H9 (cell line): Measurements from ENCODE around the gene PPIF. TPM values are rescaled to one million over a fixed set of nuclear protein-coding genes. Genes with fewer than 3 reads are reported as not detected.

Experiments used
- DNase-seq: peaks from one replicate; pipeline ENCODE4 v3.0.0-alpha.2; 2017
- H2AFZ ChIP-seq: one replicate; pipeline ENCODE4 v1.6.1; 2013; ENCODE audit warnings: mild to moderate bottlenecking, low read length, control low read depth, moderate library complexity
- H2AK5ac ChIP-seq: 2 replicates; pipeline ENCODE4 v1.6.1; 2013; ENCODE audit warnings: low read length, control low read depth, mixed read lengths; ENCODE audit not compliant: insufficient read length
- H2BK120ac ChIP-seq: one replicate; pipeline ENCODE4 v1.6.1; 2013; ENCODE audit warnings: low read depth, mild to moderate bottlenecking, low read length, control low read depth, inconsistent platforms; ENCODE audit not compliant: poor library complexity, severe bottlenecking
- H2BK12ac ChIP-seq: 2 replicates; pipeline ENCODE4 v1.6.1; 2013; ENCODE audit warnings: low read length, control low read depth, mixed read lengths, low read depth; ENCODE audit not compliant: insufficient read length
- H2BK15ac ChIP-seq: 2 replicates; pipeline ENCODE4 v1.6.1; 2013; ENCODE audit warnings: low read depth, low read length, control low read depth
- H2BK20ac ChIP-seq: one replicate; pipeline ENCODE4 v1.6.1; 2013; ENCODE audit warnings: low read depth, mild to moderate bottlenecking, low read length, control low read depth, inconsistent platforms; ENCODE audit not compliant: poor library complexity, severe bottlenecking
- H2BK5ac ChIP-seq: 2 replicates; pipeline ENCODE4 v1.6.1; 2013; ENCODE audit warnings: low read length, control low read depth, mixed read lengths; ENCODE audit not compliant: insufficient read length
- H3K14ac ChIP-seq: 2 replicates; pipeline ENCODE4 v1.6.1; 2013; ENCODE audit warnings: low read length, control low read depth; ENCODE audit not compliant: insufficient read depth
- H3K18ac ChIP-seq: 2 replicates; pipeline ENCODE4 v1.6.1; 2013; ENCODE audit warnings: low read depth, mild to moderate bottlenecking, mixed read lengths, low read length, control low read depth; ENCODE audit not compliant: insufficient read length
- H3K23ac ChIP-seq: 2 replicates; pipeline ENCODE4 v1.6.1; 2013; ENCODE audit warnings: low read length, control low read depth, mixed read lengths, low read depth; ENCODE audit not compliant: insufficient read length
- H3K23me2 ChIP-seq: 2 replicates; pipeline ENCODE4 v1.6.1; 2013; ENCODE audit warnings: low read depth, mild to moderate bottlenecking, mixed read lengths, low read length, control low read depth; ENCODE audit not compliant: insufficient read length, poor library complexity, severe bottlenecking
- H3K27ac ChIP-seq: 2 replicates; pipeline ENCODE4 v1.5.1; 2013; ENCODE audit warnings: low read length, control low read depth, mixed read lengths, low read depth; ENCODE audit not compliant: insufficient read length
- H3K27me3 ChIP-seq: 2 replicates; pipeline ENCODE4 v1.6.1; 2013; ENCODE audit warnings: low read length, control low read depth, inconsistent platforms; ENCODE audit not compliant: insufficient read depth
- H3K4ac ChIP-seq: 2 replicates; pipeline ENCODE4 v1.6.1; 2013; ENCODE audit warnings: low read depth, mild to moderate bottlenecking, control low read depth, inconsistent platforms, low read length, moderate library complexity
- H3K4me1 ChIP-seq: 2 replicates; pipeline ENCODE4 v1.6.1; 2013; ENCODE audit warnings: low read length, control low read depth, inconsistent platforms; ENCODE audit not compliant: insufficient read depth
- H3K4me2 ChIP-seq: 2 replicates; pipeline ENCODE4 v1.6.1; 2013; ENCODE audit warnings: low read length, control low read depth, mixed read lengths; ENCODE audit not compliant: insufficient read length, insufficient read depth
- H3K56ac ChIP-seq: 2 replicates; pipeline ENCODE4 v1.6.1; 2013; ENCODE audit warnings: low read depth, mild to moderate bottlenecking, mixed read lengths, low read length, control low read depth; ENCODE audit not compliant: insufficient read length
- H3K79me1 ChIP-seq: 2 replicates; pipeline ENCODE4 v1.6.1; 2013; ENCODE audit warnings: low read depth, mild to moderate bottlenecking, moderate library complexity, low read length, control low read depth, inconsistent platforms; ENCODE audit not compliant: insufficient read depth, poor library complexity, severe bottlenecking
- H3K79me2 ChIP-seq: 2 replicates; pipeline ENCODE4 v1.6.1; 2013; ENCODE audit warnings: low read length, control low read depth, inconsistent platforms; ENCODE audit not compliant: insufficient read depth
- H3K9ac ChIP-seq: 2 replicates; pipeline ENCODE4 v1.6.1; 2013; ENCODE audit warnings: low read length, control low read depth, mixed read lengths; ENCODE audit not compliant: insufficient read length; ENCODE audit errors: extremely low read depth
- H3K9me3 ChIP-seq: one replicate; pipeline ENCODE4 v1.6.1; 2013; ENCODE audit warnings: low read depth, low read length, inconsistent platforms; ENCODE audit not compliant: control insufficient read depth
- H3T11ph ChIP-seq: one replicate; pipeline ENCODE4 v1.6.1; 2013; ENCODE audit warnings: mild to moderate bottlenecking, low read length, control low read depth, inconsistent platforms
- H4K20me1 ChIP-seq: one replicate; pipeline ENCODE4 v1.6.1; 2013; ENCODE audit not compliant: control insufficient read depth, insufficient read length, insufficient read depth
- H4K5ac ChIP-seq: 2 replicates; pipeline ENCODE4 v1.6.1; 2013; ENCODE audit warnings: low read depth, mild to moderate bottlenecking, mixed read lengths, low read length, control low read depth; ENCODE audit not compliant: insufficient read length
- H4K8ac ChIP-seq: replicated peaks from 2 replicates; pipeline ENCODE4 v1.6.1; 2013; ENCODE audit warnings: low read length, control low read depth, mixed read lengths, low read depth; ENCODE audit not compliant: insufficient read length
- H4K91ac ChIP-seq: 2 replicates; pipeline ENCODE4 v1.6.1; 2013; ENCODE audit warnings: low read depth, mild to moderate bottlenecking, moderate library complexity, mixed read lengths, low read length, control low read depth; ENCODE audit not compliant: insufficient read length
- H3K27ac Mint-ChIP-seq, 3 experiments: 2 replicates in 2 of 3; 3 replicates in 1 of 3; pipeline ENCODE4 v1.8.0; 2020 to 2021; ENCODE audit warnings: mixed read lengths in 3 of 3, mild to moderate bottlenecking in 1 of 3, moderate library complexity in 1 of 3
- H3K27me3 Mint-ChIP-seq: 2 replicates; pipeline ENCODE4 v1.8.0; 2021; ENCODE audit warnings: low read depth, mild to moderate bottlenecking, moderate library complexity, mixed read lengths
- H3K36me3 Mint-ChIP-seq, 3 experiments: 2 replicates in 2 of 3; 3 replicates in 1 of 3; pipeline ENCODE4 v1.8.0; 2020 to 2021; ENCODE audit warnings: low read depth in 3 of 3, mixed read lengths in 3 of 3; ENCODE audit not compliant: insufficient read depth in 1 of 3
- H3K4me1 Mint-ChIP-seq, 2 experiments: 2 replicates each; pipeline ENCODE4 v1.8.0; 2020; ENCODE audit warnings: mixed read lengths in 2 of 2
- H3K4me3 Mint-ChIP-seq, 2 experiments: 2 replicates in 1 of 2; 3 replicates in 1 of 2; pipeline ENCODE4 v1.8.0; 2020 to 2021; ENCODE audit warnings: mild to moderate bottlenecking in 2 of 2, mixed read lengths in 2 of 2, moderate library complexity in 1 of 2
- H3K9me3 Mint-ChIP-seq, 2 experiments: 2 replicates in 1 of 2; 3 replicates in 1 of 2; pipeline ENCODE4 v1.8.0; 2020; ENCODE audit warnings: mild to moderate bottlenecking in 2 of 2, mixed read lengths in 2 of 2, moderate library complexity in 1 of 2
- CTCF ChIP-seq: fragments of 200-600 bp; sonication (generic); conservative IDR thresholded peaks from 3 replicates; pipeline ENCODE4 v1.8.0; 2021; ENCODE audit warnings: antibody characterized with exemption, mild to moderate bottlenecking
- WGBS: extraction: QIAGEN DNeasy Blood & Tissue Kit; methylation state at CpG from one replicate; pipeline ENCODE4 v1.1.7; 2013; ENCODE audit warnings: missing lambda C conversion rate, low lambda C conversion rate, mixed read lengths; ENCODE audit not compliant: insufficient read length; ENCODE audit errors: extremely low coverage; 5-methylcytosine and 5-hydroxymethylcytosine counted together
- total RNA-seq: library from RNA; stranded (reverse); gene quantifications from 2 replicates; pipeline ENCODE4 v1.2.1, GENCODE V29; 2021

PPIF gene
- total RNA-seq, 1 experiment from 2014 or later: 79.7 TPM

GRCh38 chr10:79380125-79380945 lies 33.1 kb downstream of the PPIF start:
- no peak overlapping the region for H2BK15ac ChIP-seq
- no peak overlapping the region for H3K4me2 ChIP-seq
- Mint-ChIP-seq H3K4me1 (peaks cover 5 to 9% of the 10 kb centered on the region in 2 experiments; a peak in 3 of 4 replicates), H3K9me3 (no peaks in the 10 kb centered on the region), H3K36me3 (no peaks in the 10 kb centered on the region; a peak in 1 of 7 replicates), H3K4me3 (no peak overlapping the region), H3K27me3 (peaks cover 2% of the 10 kb centered on the region; the same call in 1 of the 2 replicates), H3K27ac (peak overlapping the region in 1 of 3 experiments; percentile 33; a peak in 2 of 7 replicates)
- peak; percentile 19 for DNase-seq
- no peak overlapping the region for H2BK5ac ChIP-seq
- no peak overlapping the region for H2BK120ac ChIP-seq
- no peaks in the 10 kb centered on the region for H3K79me1 ChIP-seq
- H2AK5ac ChIP-seq: no peak overlapping the region
- H4K5ac ChIP-seq: no peak overlapping the region
- no peak overlapping the region for H2BK12ac ChIP-seq
- no CpG with 5 or more reads among the region's 14 CpGs for WGBS
- H3K14ac ChIP-seq: no peak overlapping the region
- no peaks in the 10 kb centered on the region for H3K79me2 ChIP-seq
- H2AFZ ChIP-seq: no peak overlapping the region
- H4K91ac ChIP-seq: no peak overlapping the region
- no peaks in the 10 kb centered on the region for H3K4me1 ChIP-seq
- H3K4ac ChIP-seq: no peak overlapping the region
- H3K9me3 ChIP-seq: no peaks in the 10 kb centered on the region
- no peak overlapping the region for H3K23ac ChIP-seq
- H3T11ph ChIP-seq: no peak overlapping the region
- no peak overlapping the region for H4K8ac ChIP-seq
- H3K23me2 ChIP-seq: no peaks in the 10 kb centered on the region
- H3K9ac ChIP-seq: no peak overlapping the region
- no peaks in the 10 kb centered on the region for H4K20me1 ChIP-seq
- H3K27ac ChIP-seq: no peak overlapping the region
- no peak overlapping the region for H2BK20ac ChIP-seq
- no peak overlapping the region for H3K18ac ChIP-seq
- no peak overlapping the region for H3K56ac ChIP-seq
- no peaks in the 10 kb centered on the region for H3K27me3 ChIP-seq
- TF ChIP-seq CTCF: no peak
